Endothelial cell of umbilical vein (primary cell): Measurements from ENCODE around the gene RBM15B. TPM values are rescaled to one million over a fixed set of nuclear protein-coding genes. Genes with fewer than 3 reads are reported as not detected.

Experiments
- BruUV-seq: library from RNA; stranded (reverse); fragments of 400-500 nt; replicated peaks from 2 replicates; lab custom pipeline; 2021; lab: Mats Ljungman, UMichigan
- CTCF ChIA-PET: fragments of 300-600, 350-600 bp; sonication (Branson Sonifier 250); formaldehyde crosslinking; loops from one replicate; lab custom pipeline; 2021; ENCODE audit warnings: antibody characterized with exemption, inconsistent platforms; lab: Charles Lee
- POLR2A ChIA-PET: fragments of 300-600, 350-600 bp; sonication (Branson Sonifier 250); formaldehyde crosslinking; loops from one replicate; lab custom pipeline; 2021; ENCODE audit warnings: antibody characterized with exemption, inconsistent platforms; lab: Charles Lee
- DNase-seq: peaks from one replicate; pipeline ENCODE4 v3.0.0-alpha.2; 2011; ENCODE audit warnings: low read depth, low spot score
- FAIRE-seq: peaks from 2 replicates; lab custom pipeline; 2011; peaks lifted over from hg19 to GRCh38; lab: Jason Lieb, UNC
- H2AFZ ChIP-seq: 2 replicates; pipeline ENCODE4 v1.6.0; 2012; ENCODE audit warnings: low read depth, low read length, control low read depth, inconsistent platforms
- H3K27ac ChIP-seq: 2 replicates; pipeline ENCODE4 v1.5.1; 2011; ENCODE audit warnings: low read depth, mild to moderate bottlenecking, control low read depth, low read length, moderate library complexity; ENCODE audit not compliant: insufficient read depth
- H3K27me3 ChIP-seq, 2 experiments: 2 replicates each; pipeline versions ENCODE4 v1.6.0 to v1.6.1; 2011; ENCODE audit warnings: low read length in 2 of 2, mixed read lengths in 1 of 2; ENCODE audit not compliant: control insufficient read depth in 2 of 2, insufficient read depth in 2 of 2
- H3K36me3 ChIP-seq, 2 experiments: 2 replicates in 1 of 2; 3 replicates in 1 of 2; pipeline ENCODE4 v1.5.1; 2011; ENCODE audit warnings: low read length in 2 of 2, mild to moderate bottlenecking in 1 of 2, moderate library complexity in 1 of 2; ENCODE audit not compliant: control insufficient read depth in 2 of 2, insufficient read depth in 2 of 2; ENCODE audit errors: extremely low read depth in 1 of 2
- H3K4me1 ChIP-seq: 3 replicates; pipeline ENCODE4 v1.5.1; 2011; ENCODE audit warnings: mild to moderate bottlenecking, low read length; ENCODE audit not compliant: control insufficient read depth, insufficient read depth; ENCODE audit errors: extremely low read depth
- H3K4me2 ChIP-seq: 2 replicates; pipeline ENCODE4 v1.6.1; 2011; ENCODE audit warnings: low read length, control low read depth, mixed read lengths; ENCODE audit not compliant: insufficient read depth
- H3K4me3 ChIP-seq, 3 experiments: fragments of 200-600 bp in 1 of 3; sonication (generic), shearing (Covaris generic) in 1 of 3; replicated peaks in 1 of 3; 2 replicates each; pipeline ENCODE4 v1.5.1; 2011 to 2016; ENCODE audit warnings: control low read depth in 3 of 3, low read length in 3 of 3, mild to moderate bottlenecking in 2 of 3, inconsistent platforms in 1 of 3, low read depth in 1 of 3, moderate library complexity in 1 of 3; ENCODE audit not compliant: insufficient read depth in 1 of 3
- H3K79me2 ChIP-seq: 2 replicates; pipeline ENCODE4 v1.6.0; 2012; ENCODE audit warnings: low read length, inconsistent platforms; ENCODE audit not compliant: control insufficient read depth, insufficient read depth
- H3K9ac ChIP-seq: replicated peaks from 2 replicates; pipeline ENCODE3; 2011; ENCODE audit warnings: low read length, control low read depth; ENCODE audit not compliant: insufficient read depth; ENCODE audit errors: extremely low read depth
- H3K9me1 ChIP-seq: replicated peaks from 3 replicates; pipeline ENCODE4 v1.6.0; 2011; ENCODE audit warnings: mild to moderate bottlenecking, low read length; ENCODE audit not compliant: control insufficient read depth, insufficient read depth; ENCODE audit errors: extremely low read depth
- H3K9me3 ChIP-seq: replicated peaks from 2 replicates; pipeline ENCODE4 v1.5.1; 2012; ENCODE audit warnings: low read length, inconsistent platforms; ENCODE audit not compliant: control insufficient read depth, insufficient read depth
- H4K20me1 ChIP-seq: replicated peaks from 2 replicates; pipeline ENCODE3; 2011; ENCODE audit warnings: mild to moderate bottlenecking, low read length; ENCODE audit not compliant: control insufficient read depth, insufficient read depth; ENCODE audit errors: extremely low read depth
- CTCF ChIP-seq, 2 donors: IDR thresholded peaks; 1 replicate in 1 of 2; 2 replicates in 1 of 2; pipeline ENCODE4 v1.5.1; 2011; ENCODE audit warnings: low read length in 2 of 2, mild to moderate bottlenecking in 2 of 2, moderate library complexity in 2 of 2, control low read depth in 1 of 2, inconsistent platforms in 1 of 2, low read depth in 1 of 2; ENCODE audit not compliant: insufficient read depth in 1 of 2; ENCODE audit errors: extremely low read depth in 1 of 2
- EZH2 ChIP-seq: IDR thresholded peaks from 2 replicates; pipeline ENCODE4 v1.6.1; 2012; ENCODE audit warnings: borderline replicate concordance, low read depth, mild to moderate bottlenecking, moderate library complexity, low read length, inconsistent platforms; ENCODE audit not compliant: severe bottlenecking
- FOS ChIP-seq: IDR thresholded peaks from 2 replicates; pipeline ENCODE4 v1.6.1; 2011; ENCODE audit warnings: mild to moderate bottlenecking, low read length, moderate library complexity, borderline replicate concordance; ENCODE audit not compliant: insufficient read depth
- GATA2 ChIP-seq: IDR thresholded peaks from 2 replicates; pipeline ENCODE4 v1.7.0; 2011; ENCODE audit warnings: low read depth, mild to moderate bottlenecking, moderate library complexity, mixed read lengths, low read length; ENCODE audit not compliant: insufficient read length, insufficient read depth
- JUN ChIP-seq: IDR thresholded peaks from 2 replicates; pipeline ENCODE4 v1.6.1; 2011; ENCODE audit warnings: borderline replicate concordance, low read depth; ENCODE audit not compliant: insufficient read length, insufficient read depth
- MYC ChIP-seq: IDR thresholded peaks from one replicate; pipeline ENCODE4 v1.6.1; 2011; ENCODE audit warnings: mild to moderate bottlenecking, low read depth, low read length
- POLR2A ChIP-seq: IDR thresholded peaks from 2 replicates; pipeline ENCODE4 v1.6.1; 2012; ENCODE audit warnings: low read depth, mild to moderate bottlenecking, control low read depth, low read length
- POLR2AphosphoS5 ChIP-seq: IDR thresholded peaks from 2 replicates; pipeline ENCODE4 v1.6.1; 2012; ENCODE audit warnings: low read depth, mild to moderate bottlenecking, control low read depth, low read length, moderate library complexity; ENCODE audit not compliant: insufficient read depth
- dilution Hi-C: fragments of 300-500 bp; cut with MboI; formaldehyde crosslinking; loops from one replicate; pipeline ENCODE4 v1.15.0; 2019; ENCODE audit warnings: low sequenced_read_pairs; ENCODE audit not compliant: extremely low pct_ligation_motif_present
- intact Hi-C: fragments of 100-400 bp; cut with micrococcal nuclease; formaldehyde crosslinking; loops from one replicate; pipeline ENCODE4 v1.10.0; 2022
- polyA plus RNA-seq, 4 experiments: library from polyadenylated mRNA; depleted of rRNA in 3 of 4; stranded (reverse) in 3 of 4; unstranded in 1 of 4; fragments of >200 nt; gene quantifications; 2 replicates each; pipeline versions ENCODE4 v1.2.1 to v1.2.3, GENCODE V29; 2011 to 2012; ENCODE audit warnings: missing spikeins in 1 of 4
- total RNA-seq: library from RNA; stranded (reverse); gene quantifications from 2 replicates; pipeline ENCODE4 v1.2.3, GENCODE V29; 2021
- TF ChIP-seq, protein P1 (sequence below): IDR thresholded peaks from 2 replicates; pipeline ENCODE4 v1.6.1; 2011; ENCODE audit not compliant: insufficient read depth, insufficient read length

The RBM15B gene
- total and polyA plus RNA-seq, 2 donors (not counting 3 experiments of a cell fraction or from before 2014, with no cell fraction given), result 19.9 to 39.1 TPM

GRCh38 chr3:51397392-51397791, 6.3 kb downstream of the RBM15B start:
- H3K4me3 ChIP-seq, result no peak overlapping the region
- FAIRE-seq (no peak), DNase-seq (no peak)
- intact Hi-C loops, result no loop called here
- peaks cover 25% of the 10 kb centered on the region for H3K4me1 ChIP-seq
- ChIA-PET CTCF (interaction anchor here (0.9 to 1.3 kb wide), 2 partner anchors 37 to 825 kb away, joined by 3 read pairs; no protein-coding TSS in a partner anchor), POLR2A (interaction anchor here (0.8 kb wide), 1 partner anchor 11 kb away, joined by 3 read pairs; no protein-coding TSS in a partner anchor)
- H3K4me2 ChIP-seq, result no peak overlapping the region
- H3K27me3 ChIP-seq, result no peaks in the 10 kb centered on the region
- no peaks in the 10 kb centered on the region for H4K20me1 ChIP-seq
- dilution Hi-C loops, result no loop called here
- peaks cover 17 to 25% of the 10 kb centered on the region in 2 experiments for H3K36me3 ChIP-seq
- peaks cover 45% of the 10 kb centered on the region for H3K79me2 ChIP-seq
- H3K27ac ChIP-seq, result no peak overlapping the region
- H3K9ac ChIP-seq, result no peak overlapping the region
- BruUV-seq, result no TSS peak
- no peaks in the 10 kb centered on the region for H3K9me3 ChIP-seq
- TF ChIP-seq POLR2AphosphoS5 (no peak), MYC (no peak), JUN (no peak), GATA2 (no peak), EZH2 (no peak), POLR2A (no peak), CTCF (IDR thresholded peaks at IDR 0.05; ENCODE audit: extremely low read depth in 1 of 2, insufficient read depth in 1 of 2, low read depth in 1 of 2, low read length in 2 of 2) (no peak), FOS (no peak)
- TF ChIP-seq, protein P1, sequence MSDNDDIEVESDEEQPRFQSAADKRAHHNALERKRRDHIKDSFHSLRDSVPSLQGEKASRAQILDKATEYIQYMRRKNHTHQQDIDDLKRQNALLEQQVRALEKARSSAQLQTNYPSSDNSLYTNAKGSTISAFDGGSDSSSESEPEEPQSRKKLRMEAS, result no peak
- H2AFZ ChIP-seq, result no peak overlapping the region
- no peaks in the 10 kb centered on the region for H3K9me1 ChIP-seq
